CD14-positive monocyte (primary cell): ENCODE results near the gene IFI27. TPM values are rescaled to one million over a fixed set of nuclear protein-coding genes. Genes with fewer than 3 reads are reported as not detected.

Experiments used
- DNase-seq, 3 donors: peaks; one replicate each; pipeline ENCODE4 v3.0.0-alpha.2; 2011 to 2022
- H2AFZ ChIP-seq: 2 replicates; pipeline ENCODE4 v1.6.0; 2012; ENCODE audit warnings: mild to moderate bottlenecking, low read depth, low read length, inconsistent platforms; ENCODE audit not compliant: insufficient read depth, poor library complexity, severe bottlenecking
- H3K27ac ChIP-seq, 2 donors: 1 replicate in 1 of 2; 2 replicates in 1 of 2; pipeline ENCODE4 v1.5.1; 2012 to 2013; ENCODE audit warnings: low read length in 2 of 2, control low read depth in 1 of 2, inconsistent platforms in 1 of 2, low read depth in 1 of 2, mild to moderate bottlenecking in 1 of 2
- H3K27me3 ChIP-seq, 2 donors: one replicate each; pipeline versions ENCODE4 v1.6.0 to v1.6.1; 2011 to 2013; ENCODE audit warnings: low read length in 2 of 2; ENCODE audit not compliant: control insufficient read depth in 2 of 2, insufficient read depth in 2 of 2
- H3K36me3 ChIP-seq, 2 donors: replicated peaks in 1 of 2; 1 replicate in 1 of 2; 2 replicates in 1 of 2; pipeline versions ENCODE4 v1.5.1 to v1.6.1; 2012 to 2013; ENCODE audit warnings: low read length in 2 of 2, control low read depth in 1 of 2, inconsistent platforms in 1 of 2, mild to moderate bottlenecking in 1 of 2; ENCODE audit not compliant: insufficient read depth in 2 of 2, control insufficient read depth in 1 of 2
- H3K4me1 ChIP-seq, 2 donors: 1 replicate in 1 of 2; 2 replicates in 1 of 2; pipeline versions ENCODE4 v1.5.1 to v1.6.1; 2012 to 2013; ENCODE audit warnings: low read length in 2 of 2, control low read depth in 1 of 2, inconsistent platforms in 1 of 2, mild to moderate bottlenecking in 1 of 2, moderate library complexity in 1 of 2; ENCODE audit not compliant: insufficient read depth in 2 of 2, control insufficient read depth in 1 of 2
- H3K4me2 ChIP-seq: replicated peaks from 2 replicates; pipeline ENCODE3; 2012; ENCODE audit warnings: low read length, moderate library complexity, mild to moderate bottlenecking; ENCODE audit not compliant: poor library complexity, severe bottlenecking; ENCODE audit errors: extremely low read depth
- H3K4me3 ChIP-seq, 3 experiments: fragments of 200-600 bp in 1 of 3; sonication (generic) in 1 of 3; replicated peaks in 1 of 3; 1 replicate in 2 of 3; 2 replicates in 1 of 3; pipeline ENCODE4 v1.5.1; 2011 to 2013; ENCODE audit warnings: low read length in 3 of 3, mild to moderate bottlenecking in 3 of 3, control low read depth in 2 of 3, low read depth in 2 of 3, inconsistent platforms in 1 of 3, moderate library complexity in 1 of 3
- H3K79me2 ChIP-seq: 2 replicates; pipeline ENCODE4 v1.6.0; 2012; ENCODE audit warnings: mild to moderate bottlenecking, control low read depth, inconsistent platforms, low read length, moderate library complexity; ENCODE audit not compliant: insufficient read depth
- H3K9ac ChIP-seq: 2 replicates; pipeline ENCODE4 v1.6.0; 2017; ENCODE audit warnings: low read length, mild to moderate bottlenecking; ENCODE audit not compliant: insufficient read depth, poor library complexity, severe bottlenecking
- H3K9me3 ChIP-seq, 2 donors: replicated peaks in 1 of 2; 1 replicate in 1 of 2; 2 replicates in 1 of 2; pipeline versions ENCODE4 v1.5.1 to v1.6.1; 2012 to 2013; ENCODE audit warnings: low read length in 2 of 2, control low read depth in 1 of 2; ENCODE audit not compliant: control insufficient read depth in 1 of 2, insufficient read depth in 1 of 2
- H4K20me1 ChIP-seq: 2 replicates; pipeline ENCODE4 v1.6.0; 2012; ENCODE audit warnings: mild to moderate bottlenecking, low read length, control low read depth, moderate library complexity; ENCODE audit not compliant: insufficient read depth
- H3K27ac Mint-ChIP-seq, 7 donors: one replicate each; pipeline ENCODE4 v1.8.0; 2020; ENCODE audit warnings: mild to moderate bottlenecking in 7 of 7, mixed read lengths in 7 of 7, moderate library complexity in 6 of 7, inconsistent platforms in 2 of 7
- H3K27me3 Mint-ChIP-seq, 3 donors: one replicate each; pipeline ENCODE4 v1.8.0; 2021 to 2022; ENCODE audit warnings: low read depth in 3 of 3, mild to moderate bottlenecking in 3 of 3, mixed read lengths in 3 of 3, moderate library complexity in 3 of 3, inconsistent platforms in 1 of 3
- H3K36me3 Mint-ChIP-seq, 2 donors: one replicate each; pipeline ENCODE4 v1.8.0; 2020; ENCODE audit warnings: mixed read lengths in 2 of 2, inconsistent platforms in 1 of 2, mild to moderate bottlenecking in 1 of 2
- H3K4me1 Mint-ChIP-seq: one replicate; pipeline ENCODE4 v1.8.0; 2020; ENCODE audit warnings: mild to moderate bottlenecking, mixed read lengths
- H3K4me3 Mint-ChIP-seq, 2 donors: one replicate each; pipeline ENCODE4 v1.8.0; 2020; ENCODE audit warnings: mild to moderate bottlenecking in 2 of 2, mixed read lengths in 2 of 2, moderate library complexity in 1 of 2
- H3K9me3 Mint-ChIP-seq, 7 donors: one replicate each; pipeline ENCODE4 v1.8.0; 2020 to 2022; ENCODE audit warnings: mixed read lengths in 7 of 7, mild to moderate bottlenecking in 6 of 7, moderate library complexity in 6 of 7, inconsistent platforms in 2 of 7
- CTCF ChIP-seq: fragments of 200-600 bp; IDR thresholded peaks from one replicate; pipeline ENCODE4 v1.8.0; 2022; ENCODE audit warnings: antibody characterized with exemption, mild to moderate bottlenecking
- WGBS: methylation state at CpG from one replicate; pipeline ENCODE4 v1.1.5; 2013; ENCODE audit warnings: missing lambda C conversion rate; ENCODE audit not compliant: insufficient coverage; 5-methylcytosine and 5-hydroxymethylcytosine counted together
- intact Hi-C, 2 donors: fragments of 100-400 bp; cut with micrococcal nuclease; formaldehyde crosslinking; loops; one replicate each; pipeline versions ENCODE4 v1.15.0 to v1.15.1; 2023
- polyA plus RNA-seq, 3 donors: library from polyadenylated mRNA; depleted of rRNA in 1 of 3; unstranded in 2 of 3; stranded (reverse) in 1 of 3; fragments of 300-500 nt in 2 of 3; fragments of >200 nt in 1 of 3; fragmentation: Illumina TruSeq in 2 of 3; gene quantifications; 1 replicate in 2 of 3; 2 replicates in 1 of 3; pipeline ENCODE4 v1.2.3, GENCODE V29; 2012 to 2021

The IFI27 gene
- polyA plus RNA-seq, 3 donors = 3.0 to 3.9 (median 3.3) TPM

GRCh38 chr14:94115058-94115591, 4.6 kb downstream of the IFI27 start:
- Mint-ChIP-seq H3K4me3 (peak overlapping the region in 1 of 2 donors; percentile 66), H3K27me3 (peaks cover 11 to 25% (median 12%) of the 10 kb centered on the region in 3 donors), H3K27ac (no peak overlapping the region), H3K4me1 (peaks cover 12% of the 10 kb centered on the region), H3K36me3 (no peaks in the 10 kb centered on the region), H3K9me3 (peaks cover 7 to 14% (median 9%) of the 10 kb centered on the region in 7 donors)
- H3K4me1 ChIP-seq = peaks cover 10% of the 10 kb centered on the region in 2 donors
- no peaks in the 10 kb centered on the region for H4K20me1 ChIP-seq
- H3K79me2 ChIP-seq = no peaks in the 10 kb centered on the region
- H3K27me3 ChIP-seq = no peaks in the 10 kb centered on the region
- TF ChIP-seq CTCF = no peak
- peaks cover 12% of the 10 kb centered on the region in 2 donors for H3K9me3 ChIP-seq
- intact Hi-C loops = no loop called here
- peak overlapping the region in 1 of 3 experiments; percentile 32 for H3K4me3 ChIP-seq
- peak overlapping the region; percentile 74 for H2AFZ ChIP-seq
- peak in 2 of 3 donors; percentile 2 to 15 for DNase-seq
- peak overlapping the region; percentile 30 for H3K4me2 ChIP-seq
- no peak overlapping the region for H3K27ac ChIP-seq
- peak overlapping the region; percentile 25 for H3K9ac ChIP-seq
- 7% methylated on average over 4 of the region's 4 CpGs for whole genome bisulfite sequencing
- H3K36me3 ChIP-seq = no peaks in the 10 kb centered on the region

- H3K9me3 ChIP-seq = peaks cover 12 to 16% of the 10 kb centered on the region in 2 donors
- peaks cover 10% of the 10 kb centered on the region in 2 donors for H3K4me1 ChIP-seq
- DNase-seq = no peak
- no peaks in the 10 kb centered on the region for H3K79me2 ChIP-seq
- peaks cover 12% of the 10 kb centered on the region for H3K4me1 Mint-ChIP-seq
- peak overlapping the region in 1 of 2 donors; percentile 66 for H3K4me3 Mint-ChIP-seq
- H4K20me1 ChIP-seq = no peaks in the 10 kb centered on the region
- no peak for TF ChIP-seq CTCF
- intact Hi-C loops = no loop called here
- H3K9me3 Mint-ChIP-seq = peaks cover 7 to 19% (median 13%) of the 10 kb centered on the region in 7 donors
- H3K27me3 ChIP-seq = no peaks in the 10 kb centered on the region
- H3K36me3 Mint-ChIP-seq = no peaks in the 10 kb centered on the region
- peaks cover 12 to 25% (median 12%) of the 10 kb centered on the region in 3 donors for H3K27me3 Mint-ChIP-seq
- peak overlapping the region; percentile 74 for H2AFZ ChIP-seq
- 94% methylated on average over 4 of the region's 15 CpGs for WGBS
- no peak overlapping the region for H3K4me2 ChIP-seq
- H3K27ac Mint-ChIP-seq = no peak overlapping the region
- no peak overlapping the region for H3K27ac ChIP-seq
- H3K4me3 ChIP-seq = no peak overlapping the region
- H3K9ac ChIP-seq = no peak overlapping the region
- no peaks in the 10 kb centered on the region for H3K36me3 ChIP-seq
These were observed 5.1 kb downstream of the IFI27 start for GRCh38 chr14:94115631-94116030.
